Mesothelial cell of epicardium (in vitro differentiated cells): Measurements from ENCODE around the gene SAMD10. TPM values are rescaled to one million over a fixed set of nuclear protein-coding genes. Genes with fewer than 3 reads are reported as not detected.

ENCODE experiments used
- DNase-seq, 2 experiments: peaks; one replicate each; pipeline ENCODE4 v3.0.0; 2021; ENCODE audit warnings: low spot score in 2 of 2; ENCODE audit not compliant: unreplicated experiment in 2 of 2
- H3K27ac Mint-ChIP-seq: 2 replicates; pipeline ENCODE4 v1.8.0; 2021; ENCODE audit warnings: mixed read lengths
- H3K27me3 Mint-ChIP-seq: 2 replicates; pipeline ENCODE4 v1.8.0; 2021; ENCODE audit warnings: low read depth, mixed read lengths
- H3K36me3 Mint-ChIP-seq: 2 replicates; pipeline ENCODE4 v1.8.0; 2021; ENCODE audit warnings: mixed read lengths
- H3K4me1 Mint-ChIP-seq: 2 replicates; pipeline ENCODE4 v1.8.0; 2021; ENCODE audit warnings: mixed read lengths
- H3K4me3 Mint-ChIP-seq: 2 replicates; pipeline ENCODE4 v1.8.0; 2021; ENCODE audit warnings: mild to moderate bottlenecking, moderate library complexity, mixed read lengths
- H3K9me3 Mint-ChIP-seq: 2 replicates; pipeline ENCODE4 v1.8.0; 2021; ENCODE audit warnings: mixed read lengths
- CTCF ChIP-seq: fragments of 200-600 bp; sonication (generic); IDR thresholded peaks from one replicate; pipeline ENCODE4 v1.5.0; 2021; ENCODE audit warnings: antibody characterized with exemption; ENCODE audit not compliant: unreplicated experiment
- total RNA-seq: library from RNA; stranded (reverse); gene quantifications from 3 replicates; pipeline ENCODE4 v1.2.1, GENCODE V29; 2021

Gene SAMD10
- total RNA-seq, 1 donor from 2014 or later: 11.7 TPM

- Mint-ChIP-seq H3K36me3 (peaks cover 5% of the 10 kb centered on the region), H3K9me3 (no peaks in the 10 kb centered on the region), H3K27me3 (no peaks in the 10 kb centered on the region), H3K27ac (no peak overlapping the region), H3K4me1 (peaks cover 15% of the 10 kb centered on the region), H3K4me3 (peak overlapping the region; percentile 62)
- DNase-seq: no peak
- no peak for TF ChIP-seq CTCF
Observed at GRCh38 chr20:63970714-63971431, 8.6 kb downstream of the SAMD10 start.

- H3K4me3 Mint-ChIP-seq: peak within 1 kb of the TSS; percentile 75
- peak; percentile 64 to 77 for DNase-seq
- H3K27ac Mint-ChIP-seq: peak within 1 kb of the TSS; percentile 76
- no peak for TF ChIP-seq CTCF
- H3K27me3 Mint-ChIP-seq: no peaks in the 10 kb centered on the region
- H3K36me3 Mint-ChIP-seq: peaks cover 5% of the 10 kb centered on the region
- H3K4me1 Mint-ChIP-seq: peaks cover 15% of the 10 kb centered on the region
- H3K9me3 Mint-ChIP-seq: no peaks in the 10 kb centered on the region
Observed at GRCh38 chr20:63969838-63970713, 9.4 kb downstream of the SAMD10 start, which contains the start of gene ZNF512B. Gene ZNF512B (minus strand): TSS chr20:63969930. CDS start chr20:63967950, 1,980 bp downstream.

- Mint-ChIP-seq H3K36me3 (peaks cover 5% of the 10 kb centered on the region), H3K27ac (peak overlapping the region; percentile 76), H3K4me1 (peaks cover 15% of the 10 kb centered on the region), H3K27me3 (no peaks in the 10 kb centered on the region), H3K4me3 (peak overlapping the region; percentile 75), H3K9me3 (no peaks in the 10 kb centered on the region)
- DNase-seq: peak; percentile 40 to 59
- no peak for TF ChIP-seq CTCF
Observed at GRCh38 chr20:63968928-63969760, 10.3 kb downstream of the SAMD10 start.

- H3K4me1 Mint-ChIP-seq: peaks cover 9% of the 10 kb centered on the region
- H3K4me3 Mint-ChIP-seq: peak overlapping the region; percentile 75
- no peaks in the 10 kb centered on the region for H3K27me3 Mint-ChIP-seq
- peaks cover 5% of the 10 kb centered on the region for H3K36me3 Mint-ChIP-seq
- DNase-seq: no peak
- no peak for TF ChIP-seq CTCF
- H3K9me3 Mint-ChIP-seq: no peaks in the 10 kb centered on the region
- H3K27ac Mint-ChIP-seq: peak overlapping the region; percentile 76
Observed at GRCh38 chr20:63968136-63968927, 11.1 kb downstream of the SAMD10 start.
